Muscle layer of colon (tissue), 2 donors: ENCODE measurements around the gene RND3.

Source experiments
- H3K27ac ChIP-seq: one replicate; pipeline ENCODE4 v1.7.0; 2013; ENCODE audit warnings: low read depth, mild to moderate bottlenecking, low read length, moderate library complexity
- H3K27me3 ChIP-seq, 2 donors: one replicate each; pipeline ENCODE4 v1.7.0; 2013; ENCODE audit warnings: low read length in 2 of 2, mild to moderate bottlenecking in 2 of 2; ENCODE audit not compliant: insufficient read depth in 2 of 2, control insufficient read depth in 1 of 2
- H3K36me3 ChIP-seq: one replicate; pipeline ENCODE4 v1.7.0; 2013; ENCODE audit warnings: mild to moderate bottlenecking, low read length; ENCODE audit not compliant: insufficient read depth
- H3K4me1 ChIP-seq: one replicate; pipeline ENCODE4 v1.7.0; 2013; ENCODE audit warnings: mild to moderate bottlenecking, low read length; ENCODE audit not compliant: insufficient read depth
- H3K4me3 ChIP-seq, 2 donors: one replicate each; pipeline ENCODE4 v1.7.0; 2013; ENCODE audit warnings: low read length in 2 of 2, low read depth in 1 of 2, mild to moderate bottlenecking in 1 of 2, moderate library complexity in 1 of 2
- H3K9ac ChIP-seq: one replicate; pipeline ENCODE4 v1.7.0; 2013; ENCODE audit warnings: low read length
- H3K9me3 ChIP-seq: one replicate; pipeline ENCODE4 v1.7.0; 2013; ENCODE audit warnings: mild to moderate bottlenecking, low read length
- donor health status: abdominal sarcoma.
- donor health status: Adenocarcinoma of cecum.

The RND3 gene

GRCh38 chr2:150487537-150488429, at the start of gene RND3:
RND3 (minus strand) TSS chr2:150487667; CDS start chr2:150487417, 250 bp downstream.
- peak within 1 kb of the TSS; percentile 71 for H3K9ac ChIP-seq

GRCh38 chr2:150535176-150535575, 47.7 kb upstream of the RND3 start:
- H3K9ac ChIP-seq = no peak overlapping the region
- no peak overlapping the region for H3K27ac ChIP-seq
- no peaks in the 10 kb centered on the region for H3K9me3 ChIP-seq

More at GRCh38 chr2:150487537-150488429, at the start of gene RND3:
- peak within 1 kb of the TSS; percentile 97 for H3K27ac ChIP-seq
- peak within 1 kb of the TSS; percentile 67 to 87 for H3K4me3 ChIP-seq
- no peaks in the 10 kb centered on the region for H3K36me3 ChIP-seq
- H3K9me3 ChIP-seq = no peaks in the 10 kb centered on the region
- H3K4me1 ChIP-seq = peaks cover 21% of the 10 kb centered on the region
- H3K27me3 ChIP-seq = no peaks in the 10 kb centered on the region

GRCh38 chr2:150532879-150533278, 45.4 kb upstream of the RND3 start:
- Histone ChIP-seq H3K4me3 (no peak overlapping the region), H3K27ac (no peak overlapping the region), H3K9me3 (no peaks in the 10 kb centered on the region)

More at GRCh38 chr2:150535176-150535575, 47.7 kb upstream of the RND3 start:
- H3K4me3 ChIP-seq = no peak overlapping the region
- no peaks in the 10 kb centered on the region for H3K4me1 ChIP-seq
- no peaks in the 10 kb centered on the region for H3K27me3 ChIP-seq
- no peaks in the 10 kb centered on the region for H3K36me3 ChIP-seq

GRCh38 chr2:150532020-150532419, 44.6 kb upstream of the RND3 start:
- Histone ChIP-seq H3K36me3 (no peaks in the 10 kb centered on the region), H3K27me3 (no peaks in the 10 kb centered on the region), H3K4me3 (no peak overlapping the region), H3K9ac (no peak overlapping the region), H3K9me3 (no peaks in the 10 kb centered on the region), H3K4me1 (no peaks in the 10 kb centered on the region), H3K27ac (no peak overlapping the region)

More at GRCh38 chr2:150532879-150533278, 45.4 kb upstream of the RND3 start:
- H3K36me3 ChIP-seq = no peaks in the 10 kb centered on the region
- no peak overlapping the region for H3K9ac ChIP-seq
- no peaks in the 10 kb centered on the region for H3K4me1 ChIP-seq
- H3K27me3 ChIP-seq = no peaks in the 10 kb centered on the region

- Histone ChIP-seq H3K27me3 (no peaks in the 10 kb centered on the region), H3K27ac (no peak overlapping the region), H3K36me3 (no peaks in the 10 kb centered on the region), H3K9me3 (no peaks in the 10 kb centered on the region), H3K9ac (no peak overlapping the region), H3K4me3 (no peak overlapping the region), H3K4me1 (no peaks in the 10 kb centered on the region)
Measured at GRCh38 chr2:150531591-150531990, 44.1 kb upstream of the RND3 start.

- Histone ChIP-seq H3K36me3 (no peaks in the 10 kb centered on the region), H3K27me3 (no peaks in the 10 kb centered on the region), H3K4me1 (no peaks in the 10 kb centered on the region), H3K27ac (no peak overlapping the region), H3K9ac (no peak overlapping the region), H3K9me3 (no peaks in the 10 kb centered on the region), H3K4me3 (no peak overlapping the region)
Measured at GRCh38 chr2:150530168-150530567, 42.7 kb upstream of the RND3 start.

- H3K27me3 ChIP-seq = no peaks in the 10 kb centered on the region
- H3K4me3 ChIP-seq = no peak overlapping the region
- no peak overlapping the region for H3K9ac ChIP-seq
- H3K4me1 ChIP-seq = no peaks in the 10 kb centered on the region
- H3K36me3 ChIP-seq = no peaks in the 10 kb centered on the region
- H3K27ac ChIP-seq = no peak overlapping the region
- H3K9me3 ChIP-seq = no peaks in the 10 kb centered on the region
Measured at GRCh38 chr2:150528861-150529801, 41.7 kb upstream of the RND3 start.

GRCh38 chr2:150526827-150527226, 39.4 kb upstream of the RND3 start:
- no peaks in the 10 kb centered on the region for H3K4me1 ChIP-seq
- H3K4me3 ChIP-seq = no peak overlapping the region
- H3K9ac ChIP-seq = no peak overlapping the region
- no peaks in the 10 kb centered on the region for H3K36me3 ChIP-seq
- no peaks in the 10 kb centered on the region for H3K27me3 ChIP-seq
- H3K9me3 ChIP-seq = no peaks in the 10 kb centered on the region
- no peak overlapping the region for H3K27ac ChIP-seq

GRCh38 chr2:150526006-150526405, 38.5 kb upstream of the RND3 start:
- Histone ChIP-seq H3K27ac (no peak overlapping the region), H3K9ac (no peak overlapping the region), H3K4me1 (no peaks in the 10 kb centered on the region), H3K9me3 (no peaks in the 10 kb centered on the region), H3K4me3 (no peak overlapping the region), H3K36me3 (no peaks in the 10 kb centered on the region), H3K27me3 (no peaks in the 10 kb centered on the region)

- Histone ChIP-seq H3K4me1 (no peaks in the 10 kb centered on the region), H3K27me3 (no peaks in the 10 kb centered on the region)
Measured at GRCh38 chr2:150522269-150522668, 34.8 kb upstream of the RND3 start.

GRCh38 chr2:150520887-150521664, 33.6 kb upstream of the RND3 start:
- no peaks in the 10 kb centered on the region for H3K9me3 ChIP-seq
- no peaks in the 10 kb centered on the region for H3K4me1 ChIP-seq
- H3K36me3 ChIP-seq = no peaks in the 10 kb centered on the region
- H3K27me3 ChIP-seq = no peaks in the 10 kb centered on the region
- no peak overlapping the region for H3K4me3 ChIP-seq
- H3K9ac ChIP-seq = no peak overlapping the region
- no peak overlapping the region for H3K27ac ChIP-seq

More at GRCh38 chr2:150522269-150522668, 34.8 kb upstream of the RND3 start:
- Histone ChIP-seq H3K9ac (no peak overlapping the region), H3K9me3 (no peaks in the 10 kb centered on the region), H3K4me3 (no peak overlapping the region), H3K36me3 (no peaks in the 10 kb centered on the region), H3K27ac (no peak overlapping the region)
